Measurements from ENCODE around the gene UBE2Q2.

The UBE2Q2 gene

GRCh38 chr15:75921732-75922703 lies 78.8 kb downstream of the UBE2Q2 start:
- DNase-seq (ENCODE audit: extremely low read depth in 1 of 2, low read depth in 1 of 2), result no peak

GRCh38 chr15:75923756-75924155 lies 80.5 kb downstream of the UBE2Q2 start:
- no peak for DNase-seq (ENCODE audit: extremely low read depth in 1 of 2, low read depth in 1 of 2)

GRCh38 chr15:75924576-75924975 lies 81.3 kb downstream of the UBE2Q2 start:
- no peak for DNase-seq (ENCODE audit: extremely low read depth in 1 of 2, low read depth in 1 of 2)

GRCh38 chr15:75925440-75925839 lies 82.2 kb downstream of the UBE2Q2 start:
- DNase-seq (ENCODE audit: extremely low read depth in 1 of 2, low read depth in 1 of 2), result no peak

- no peak for DNase-seq (ENCODE audit: extremely low read depth in 1 of 2, low read depth in 1 of 2)
These were observed 83.7 kb downstream of the UBE2Q2 start for GRCh38 chr15:75926931-75927330.

- no peak for DNase-seq (ENCODE audit: extremely low read depth in 1 of 2, low read depth in 1 of 2)
These were observed 84.4 kb downstream of the UBE2Q2 start for GRCh38 chr15:75927601-75928000.

- no peak for DNase-seq (ENCODE audit: extremely low read depth in 1 of 2, low read depth in 1 of 2)
These were observed 85.7 kb downstream of the UBE2Q2 start for GRCh38 chr15:75928680-75929608.

GRCh38 chr15:75929799-75930565 lies 86.7 kb downstream of the UBE2Q2 start:
- no peak for DNase-seq (ENCODE audit: extremely low read depth in 1 of 2, low read depth in 1 of 2)

- no peak for DNase-seq (ENCODE audit: extremely low read depth in 1 of 2, low read depth in 1 of 2)
These were observed 87.6 kb downstream of the UBE2Q2 start for GRCh38 chr15:75930866-75931265.

- no peak for DNase-seq (ENCODE audit: extremely low read depth in 1 of 2, low read depth in 1 of 2)
These were observed 99.2 kb downstream of the UBE2Q2 start for GRCh38 chr15:75942464-75942863.

- no peak for DNase-seq (ENCODE audit: extremely low read depth in 1 of 2, low read depth in 1 of 2)
These were observed 100.0 kb downstream of the UBE2Q2 start for GRCh38 chr15:75943246-75943645.

GRCh38 chr15:75943713-75944215 lies 100.5 kb downstream of the UBE2Q2 start:
- DNase-seq (ENCODE audit: extremely low read depth in 1 of 2, low read depth in 1 of 2), result no peak

- DNase-seq (ENCODE audit: extremely low read depth in 1 of 2, low read depth in 1 of 2), result no peak
These were observed 102.7 kb downstream of the UBE2Q2 start for GRCh38 chr15:75945953-75946352.

GRCh38 chr15:75947092-75947491 lies 103.8 kb downstream of the UBE2Q2 start:
- no peak for DNase-seq (ENCODE audit: extremely low read depth in 1 of 2, low read depth in 1 of 2)

GRCh38 chr15:75948761-75949296 lies 105.6 kb downstream of the UBE2Q2 start:
- DNase-seq (ENCODE audit: extremely low read depth in 1 of 2, low read depth in 1 of 2), result no peak
